GM10266 (cell line): ENCODE measurements around the gene COL6A3.

Experiments used
- DNase-seq: peaks from one replicate; pipeline ENCODE4 v3.0.0; 2012; ENCODE audit errors: extremely low spot score
- CTCF ChIP-seq: IDR thresholded peaks from 2 replicates; pipeline ENCODE4 v1.5.1; 2012; ENCODE audit warnings: mild to moderate bottlenecking, low read depth; ENCODE audit not compliant: control insufficient read depth, insufficient read depth; ENCODE audit errors: missing control alignments

COL6A3 gene

GRCh38 chr2:237276716-237277490, 137.1 kb downstream of the COL6A3 start:
- no peak for TF ChIP-seq CTCF
- no peak for DNase-seq
